ENCODE results near the gene ADPRS. TPM values are rescaled to one million over a fixed set of nuclear protein-coding genes. Genes with fewer than 3 reads are reported as not detected.

The ADPRS gene
- total RNA-seq, 1 experiment from 2014 or later: 27.8 TPM

GRCh38 chr1:36099681-36100341 is 11.1 kb downstream of the ADPRS start:
- Histone ChIP-seq H3K27ac (ENCODE audit: insufficient read length, low read depth, low read length) (no peak overlapping the region), H3K23me2 (ENCODE audit: insufficient read length, low read depth, low read length, poor library complexity, severe bottlenecking) (no peaks in the 10 kb centered on the region), H3K4ac (ENCODE audit: low read depth, low read length) (no peak overlapping the region), H2AFZ (ENCODE audit: low read length) (no peak overlapping the region), H3K14ac (ENCODE audit: insufficient read depth, low read length) (no peak overlapping the region), H2BK12ac (ENCODE audit: insufficient read length, low read depth, low read length) (no peak overlapping the region), H2BK20ac (ENCODE audit: low read depth, low read length, poor library complexity, severe bottlenecking) (no peak overlapping the region), H3T11ph (ENCODE audit: low read length) (no peak overlapping the region), H2AK5ac (ENCODE audit: insufficient read length, low read length) (no peak overlapping the region), H3K27me3 (ENCODE audit: insufficient read depth, low read length) (no peaks in the 10 kb centered on the region), H3K9me3 (ENCODE audit: control insufficient read depth, low read depth, low read length) (no peaks in the 10 kb centered on the region), H4K5ac (ENCODE audit: insufficient read length, low read depth, low read length) (no peak overlapping the region), H3K4me2 (ENCODE audit: insufficient read depth, insufficient read length, low read length) (no peak overlapping the region), H3K9ac (ENCODE audit: extremely low read depth, insufficient read length, low read length) (no peak overlapping the region), H3K4me1 (ENCODE audit: insufficient read depth, low read length) (no peaks in the 10 kb centered on the region), H3K23ac (ENCODE audit: insufficient read length, low read depth, low read length) (no peak overlapping the region), H2BK15ac (ENCODE audit: low read depth, low read length) (no peak overlapping the region), H2BK120ac (ENCODE audit: low read depth, low read length, poor library complexity, severe bottlenecking) (no peak overlapping the region), H3K18ac (ENCODE audit: insufficient read length, low read depth, low read length) (no peak overlapping the region), H4K91ac (ENCODE audit: insufficient read length, low read depth, low read length) (no peak overlapping the region), H2BK5ac (ENCODE audit: insufficient read length, low read length) (no peak overlapping the region), H3K79me1 (ENCODE audit: insufficient read depth, low read depth, low read length, poor library complexity, severe bottlenecking) (no peaks in the 10 kb centered on the region), H3K56ac (ENCODE audit: insufficient read length, low read depth, low read length) (no peak overlapping the region), H4K8ac (replicated peaks; ENCODE audit: insufficient read length, low read depth, low read length) (no peak overlapping the region), H3K79me2 (ENCODE audit: insufficient read depth, low read length) (no peaks in the 10 kb centered on the region), H4K20me1 (ENCODE audit: control insufficient read depth, insufficient read depth, insufficient read length) (no peaks in the 10 kb centered on the region)
- H3K4me1 Mint-ChIP-seq: peaks cover 16 to 19% of the 10 kb centered on the region in 2 experiments
- WGBS (ENCODE audit: extremely low coverage, insufficient read length, low lambda C conversion rate): no CpG with 5 or more reads among the region's 18 CpGs
- TF ChIP-seq CTCF (conservative IDR thresholded peaks at IDR 0.05): peak; percentile 88
- H3K36me3 Mint-ChIP-seq (ENCODE audit: insufficient read depth in 1 of 3, low read depth in 3 of 3): peaks cover 0 to 7% (median 0%) of the 10 kb centered on the region in 3 experiments; a peak in 2 of 7 replicates
- H3K9me3 Mint-ChIP-seq: no peaks in the 10 kb centered on the region
- no peaks in the 10 kb centered on the region for H3K27me3 Mint-ChIP-seq (ENCODE audit: low read depth)
- H3K4me3 Mint-ChIP-seq: no peak overlapping the region
- peak overlapping the region in 1 of 3 experiments; percentile 35; a peak in 2 of 7 replicates for H3K27ac Mint-ChIP-seq
- peak; percentile 89 for DNase-seq
